Measurements from ENCODE around the gene TTC31.

GRCh38 chr2:74515271-74515980 is 32.5 kb downstream of the TTC31 start:
- TF ChIP-seq CTCF (IDR thresholded peaks at IDR 0.05; ENCODE audit: insufficient read depth, low read length, poor library complexity, severe bottlenecking) (no peak), EZH2phosphoT487 (conservative IDR thresholded peaks at IDR 0.05; ENCODE audit: low read length) (no peak)

Measured in SU-DHL-6 (cell line).